Iris pigment epithelial cell (primary cell): ENCODE results near the gene ZNF496.
"Not testable (repeated sequence)": the region's sequence is repeated elsewhere in the genome, so short reads cannot be mapped to it uniquely, and the experiment has no call there.

Source experiments
- DNase-seq: peaks from one replicate; pipeline ENCODE4 v3.0.0-alpha.2; 2011; ENCODE audit warnings: low read depth

ZNF496 gene

DNA sequence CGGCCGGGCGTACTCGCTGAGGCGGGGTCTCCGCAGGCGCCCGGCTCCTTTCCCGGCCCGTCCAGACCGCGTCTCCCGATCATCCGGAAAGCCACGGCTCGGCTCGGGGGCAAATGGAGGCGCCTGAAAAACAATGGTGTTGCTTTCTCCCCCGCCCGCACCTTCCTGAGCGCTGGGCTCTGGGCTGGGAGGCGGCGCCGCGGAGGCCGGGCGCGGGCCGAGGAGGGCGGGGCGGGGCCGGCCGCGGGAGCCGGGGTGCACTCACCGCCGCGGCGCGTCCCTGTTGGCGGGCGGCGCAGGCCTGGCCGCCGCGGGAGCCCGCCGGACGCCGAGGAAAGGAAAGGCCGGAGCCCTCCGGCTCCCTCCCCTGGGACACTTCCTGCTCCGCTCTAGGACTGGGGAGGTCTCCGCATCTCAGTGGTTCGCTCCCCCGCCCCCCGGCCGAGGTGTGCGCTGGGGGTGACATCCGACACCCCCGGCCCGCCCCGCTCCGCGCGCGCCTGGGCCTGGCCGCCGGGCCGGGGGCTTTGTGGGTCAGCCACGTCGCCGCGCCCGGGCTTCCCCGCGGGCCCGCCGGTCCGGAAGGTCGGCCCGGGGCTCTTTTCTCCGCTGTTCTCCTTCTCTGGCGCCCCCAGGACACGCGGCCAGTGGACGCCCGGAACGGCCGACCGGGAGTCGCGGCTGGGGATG, at the start of gene ZNF496:
Gene ZNF496, minus strand, starts transcription at position 343 of the 690 bp plus-strand sequence. CDS start 2,289 bp downstream, outside the sequence.
- peak; percentile 86 for DNase-seq

DNA sequence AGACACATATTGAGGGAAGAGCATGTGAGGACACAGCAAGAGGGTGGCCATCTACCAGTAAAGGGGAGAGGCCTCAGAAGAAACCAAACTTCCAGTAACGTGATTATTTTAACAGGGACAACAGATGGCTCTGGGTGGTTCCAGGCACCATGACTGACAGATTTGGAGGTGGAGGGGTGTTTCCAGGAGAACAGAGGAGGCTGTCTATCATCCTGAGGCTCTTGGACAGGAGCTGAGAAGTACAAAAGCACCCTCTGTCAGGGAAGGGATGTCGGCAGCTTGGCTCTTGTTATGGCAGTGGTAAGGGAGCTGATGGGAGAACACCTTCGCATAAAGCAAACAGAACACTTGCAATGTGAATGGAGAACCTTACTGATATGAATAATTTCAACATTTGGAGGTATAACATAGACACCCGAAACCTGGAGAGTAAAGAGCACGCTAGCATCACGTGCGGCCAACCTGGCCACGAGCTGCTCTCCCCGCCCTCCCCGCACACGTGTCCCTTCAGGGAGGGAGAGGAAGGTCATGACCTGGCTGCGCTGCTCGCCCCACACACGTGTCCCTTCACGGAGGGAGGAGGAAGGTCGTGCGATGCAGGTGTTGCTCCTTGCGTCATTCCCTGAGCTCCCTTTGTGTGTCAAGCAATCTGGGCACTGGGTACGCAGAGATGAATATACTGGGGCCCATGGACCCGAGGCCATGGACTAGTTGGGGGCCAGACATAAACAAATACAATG, 46.8 kb upstream of the ZNF496 start:
- no peak for DNase-seq

DNA sequence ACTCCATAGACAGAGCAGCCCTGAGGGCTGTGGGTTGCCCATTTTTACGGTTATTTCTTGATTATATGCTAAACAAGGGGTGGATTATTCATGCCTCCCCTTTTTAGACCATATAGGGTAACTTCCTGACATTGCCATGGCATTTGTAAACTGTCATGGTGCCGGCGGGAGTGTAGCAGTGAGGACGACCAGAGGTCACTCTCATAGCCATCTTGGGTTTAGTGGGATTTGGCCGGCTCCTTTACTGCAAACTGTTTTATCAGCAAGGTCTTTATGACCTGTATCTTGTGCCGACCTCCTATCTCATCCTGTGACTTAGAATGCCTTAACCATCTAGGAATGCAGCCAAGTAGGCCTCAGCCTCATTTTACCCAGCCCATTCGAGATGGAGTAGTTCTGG, 46.0 kb upstream of the ZNF496 start:
- not testable (repeated sequence) for DNase-seq

DNA sequence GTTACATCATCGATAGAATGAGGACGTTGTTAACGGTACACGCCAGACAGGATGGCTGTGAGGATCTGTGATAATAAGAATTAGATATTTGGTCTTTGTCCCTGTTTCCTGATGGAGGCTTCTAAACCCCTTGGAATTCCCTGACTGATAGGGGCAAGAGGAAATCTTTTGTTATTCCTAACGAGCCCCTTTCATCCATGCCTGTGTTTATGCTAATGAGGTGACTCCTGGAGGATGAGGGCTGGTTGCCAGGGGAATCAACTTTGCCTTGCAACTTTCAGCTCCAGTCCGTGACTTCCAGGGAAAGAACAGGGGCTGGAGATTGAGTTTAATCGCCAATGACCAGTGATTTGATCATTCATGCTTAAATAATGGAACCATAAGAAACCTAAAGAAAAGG, 45.0 kb upstream of the ZNF496 start:
- no peak for DNase-seq

DNA sequence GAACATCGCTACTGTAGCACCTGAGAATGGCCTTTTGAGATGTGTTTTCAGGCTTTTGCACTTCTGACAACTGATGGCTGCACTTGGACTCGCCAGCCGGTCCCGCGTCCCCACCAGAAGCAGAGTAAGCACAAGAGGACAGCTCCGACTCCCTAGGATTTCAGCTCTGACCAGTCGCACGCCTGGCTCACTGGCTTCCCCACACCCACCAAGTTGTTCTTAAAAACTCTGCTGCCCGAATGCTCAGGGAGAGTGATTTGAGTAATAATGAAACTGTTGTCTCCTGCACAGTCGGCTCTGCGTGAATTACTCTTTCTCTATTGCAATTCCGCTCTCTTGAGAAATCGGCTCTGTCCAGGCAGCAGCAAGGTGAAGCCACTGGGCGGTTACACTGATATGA, 44.1 kb upstream of the ZNF496 start:
- DNase-seq = no peak

DNA sequence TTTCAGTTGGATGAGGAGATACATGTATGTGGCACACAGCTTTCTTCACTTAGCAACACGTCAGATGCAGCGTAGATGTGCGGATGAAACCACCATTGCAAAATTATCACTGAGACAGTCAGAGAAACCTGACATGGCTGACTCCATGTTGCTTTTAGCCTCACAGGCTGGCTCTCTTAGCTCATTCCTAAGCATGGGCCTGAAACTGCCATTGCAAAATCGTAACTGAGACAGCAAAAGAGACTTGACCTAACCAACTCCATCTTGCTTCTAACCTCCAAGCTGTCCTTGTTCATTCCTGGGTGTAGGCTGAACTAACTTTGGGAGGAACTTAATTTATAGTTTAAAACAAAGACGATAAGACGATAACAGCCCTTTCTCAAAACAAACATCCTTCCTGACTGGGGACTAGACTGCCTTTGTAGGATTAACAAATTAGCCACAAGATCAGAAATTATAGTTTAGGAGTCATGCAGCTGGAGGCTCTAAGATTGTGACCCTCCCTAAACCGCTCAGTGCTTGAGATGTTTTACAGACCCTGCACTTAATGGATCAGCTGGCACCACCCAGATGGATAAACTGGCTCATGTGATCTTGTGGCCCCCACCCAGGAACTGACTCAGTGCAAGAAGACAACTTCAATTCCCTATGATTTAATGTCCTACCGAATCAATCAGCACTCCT, 43.1 kb upstream of the ZNF496 start:
- DNase-seq = not testable (repeated sequence)

DNA sequence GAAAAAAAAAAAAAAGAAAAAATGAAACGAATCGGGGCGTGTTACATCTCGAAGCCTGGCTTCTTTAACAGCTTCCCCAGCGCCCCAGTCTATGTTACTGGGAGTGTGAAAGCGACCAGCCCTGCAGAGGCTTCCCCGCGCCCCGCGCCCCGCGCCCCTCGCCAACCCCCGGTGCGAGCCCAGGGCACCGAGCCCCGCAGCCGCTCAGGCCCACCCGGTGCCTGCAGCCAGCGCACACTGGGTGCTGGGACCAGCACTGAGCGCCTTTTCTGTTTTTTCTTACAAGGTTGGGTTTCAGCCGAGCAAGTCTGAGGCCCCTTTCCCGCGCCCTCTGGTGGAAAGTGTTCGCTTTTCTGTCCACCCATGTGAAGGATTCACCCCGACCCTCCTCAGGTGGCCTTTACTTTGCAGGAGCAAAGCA, 42.1 kb upstream of the ZNF496 start:
- DNase-seq = peak; percentile 28

DNA sequence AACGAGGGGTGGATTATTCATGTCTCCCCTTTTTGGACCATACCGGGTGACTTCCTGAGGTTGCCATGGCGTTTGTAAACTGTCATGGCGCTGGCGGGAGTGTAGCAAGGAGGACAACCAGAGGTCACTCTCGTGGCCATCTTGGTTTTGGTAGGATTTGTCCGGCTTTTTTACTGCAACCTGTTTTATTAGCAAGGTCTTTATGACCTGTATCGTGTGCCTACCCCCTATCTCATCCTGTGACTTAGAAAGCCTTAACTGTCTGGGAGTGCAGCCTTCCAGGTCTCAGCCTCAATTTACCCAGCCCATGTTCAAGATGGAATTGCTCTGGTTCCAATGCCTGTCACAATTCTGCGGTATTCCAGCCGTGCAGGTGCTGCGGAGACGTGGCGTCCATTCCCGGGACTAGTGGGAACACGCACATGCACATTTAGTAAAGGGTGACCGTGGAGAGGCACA, 40.2 kb upstream of the ZNF496 start:
- DNase-seq = no peak

DNA sequence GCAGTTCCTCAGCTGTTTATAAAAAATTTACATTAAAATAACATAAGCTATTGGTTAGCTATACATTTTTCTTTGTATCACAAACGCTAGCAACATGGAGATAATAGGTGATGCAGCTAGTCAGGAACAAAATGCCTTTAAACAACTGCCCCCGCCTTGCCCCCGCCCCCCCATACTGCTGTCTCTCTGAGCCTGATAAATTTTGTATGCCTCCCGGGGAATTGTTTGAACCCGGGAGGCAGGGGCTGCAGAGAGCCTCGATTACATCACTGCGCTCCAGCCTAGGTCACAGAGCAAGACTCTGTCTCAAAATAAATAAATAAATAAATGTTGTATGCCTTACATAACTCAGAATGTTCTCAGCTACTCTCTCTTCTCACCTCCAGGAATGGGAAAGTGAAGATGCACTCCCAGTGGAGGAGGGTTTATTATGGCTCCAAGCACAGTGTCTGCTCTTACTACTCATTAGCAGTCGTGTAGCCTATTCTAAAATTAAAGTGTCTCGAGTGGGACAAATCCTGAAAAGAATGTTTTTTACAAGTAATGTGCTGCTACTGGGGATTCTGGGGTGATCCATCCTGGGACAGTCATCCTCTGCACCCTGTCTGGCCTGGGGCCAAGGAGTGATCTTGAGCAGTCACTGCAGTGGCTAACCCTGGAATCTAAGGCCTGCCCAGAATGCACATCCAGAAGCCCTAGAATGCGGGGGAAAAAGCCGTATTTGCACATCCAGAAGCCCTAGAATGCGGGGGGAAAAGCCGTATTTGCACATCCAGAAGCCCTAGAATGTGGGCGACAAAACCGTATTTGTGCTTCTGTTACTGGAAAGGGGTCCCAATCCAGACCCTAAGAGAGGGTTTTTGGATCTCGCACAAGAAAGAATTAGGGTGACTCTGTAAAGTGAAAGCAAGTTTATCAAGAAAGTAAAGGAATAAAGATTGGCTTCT, 39.4 kb upstream of the ZNF496 start:
- DNase-seq = peak; percentile 22

DNA sequence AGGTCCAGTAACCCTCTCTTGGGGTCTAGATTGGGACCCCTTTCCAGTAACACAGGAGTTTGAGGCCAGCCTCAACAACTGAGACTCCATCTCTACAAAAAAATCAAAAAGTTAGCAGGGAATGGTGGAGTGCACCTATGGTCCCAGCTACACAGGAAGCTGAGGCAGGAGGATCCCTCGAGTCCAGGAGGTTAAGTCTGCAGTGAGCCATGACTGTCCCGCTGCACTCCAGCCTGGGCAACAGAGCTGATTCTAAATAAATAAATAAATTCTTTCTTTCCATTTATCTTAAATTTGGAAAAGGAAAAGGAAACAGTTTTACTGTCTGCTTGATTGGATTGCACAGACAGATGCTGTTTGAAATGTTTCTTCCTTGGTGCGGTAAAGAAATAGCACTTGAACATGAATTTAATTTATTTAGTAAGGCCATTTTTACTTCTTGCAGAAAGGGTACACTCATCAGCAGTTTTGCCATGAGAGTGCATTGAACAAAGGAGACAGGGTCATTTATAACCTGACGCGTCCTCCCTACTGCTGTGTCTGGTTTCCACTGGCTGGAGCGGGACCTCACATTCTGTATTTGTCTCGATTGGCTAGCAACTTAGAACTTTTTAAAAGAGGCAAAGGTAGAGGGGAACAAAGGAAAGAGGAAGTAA, 37.0 kb upstream of the ZNF496 start:
- DNase-seq = no peak

DNA sequence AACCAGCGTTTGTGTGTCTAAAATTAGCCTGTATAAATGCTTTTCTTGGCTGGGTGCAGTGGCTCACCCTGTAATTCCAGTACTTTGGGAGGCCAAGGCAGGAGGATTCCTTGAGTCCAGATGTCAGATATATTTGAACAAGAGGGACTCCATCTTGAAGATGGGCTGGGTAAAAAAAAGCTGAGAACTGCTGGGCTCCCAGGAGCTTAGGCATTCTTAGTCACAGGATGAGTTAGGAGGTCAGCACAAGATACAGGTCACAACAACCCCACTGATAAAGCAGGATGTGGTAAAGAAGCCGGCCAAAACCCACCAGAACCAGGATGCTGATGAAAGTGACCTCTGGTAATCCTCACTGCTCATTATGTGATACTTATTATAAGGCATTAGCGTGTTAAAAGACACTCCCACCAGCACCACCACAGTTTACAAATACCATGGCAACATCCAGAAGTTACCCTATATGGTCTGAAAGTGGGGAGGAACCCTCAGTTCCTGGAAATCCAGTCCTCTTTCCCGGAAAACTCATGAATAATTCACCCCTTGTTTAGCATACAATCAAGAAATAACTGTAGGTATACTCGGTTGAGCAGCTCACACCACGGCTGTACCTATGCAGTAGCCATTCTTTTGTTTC, 36.2 kb upstream of the ZNF496 start:
- DNase-seq = peak; percentile 53

DNA sequence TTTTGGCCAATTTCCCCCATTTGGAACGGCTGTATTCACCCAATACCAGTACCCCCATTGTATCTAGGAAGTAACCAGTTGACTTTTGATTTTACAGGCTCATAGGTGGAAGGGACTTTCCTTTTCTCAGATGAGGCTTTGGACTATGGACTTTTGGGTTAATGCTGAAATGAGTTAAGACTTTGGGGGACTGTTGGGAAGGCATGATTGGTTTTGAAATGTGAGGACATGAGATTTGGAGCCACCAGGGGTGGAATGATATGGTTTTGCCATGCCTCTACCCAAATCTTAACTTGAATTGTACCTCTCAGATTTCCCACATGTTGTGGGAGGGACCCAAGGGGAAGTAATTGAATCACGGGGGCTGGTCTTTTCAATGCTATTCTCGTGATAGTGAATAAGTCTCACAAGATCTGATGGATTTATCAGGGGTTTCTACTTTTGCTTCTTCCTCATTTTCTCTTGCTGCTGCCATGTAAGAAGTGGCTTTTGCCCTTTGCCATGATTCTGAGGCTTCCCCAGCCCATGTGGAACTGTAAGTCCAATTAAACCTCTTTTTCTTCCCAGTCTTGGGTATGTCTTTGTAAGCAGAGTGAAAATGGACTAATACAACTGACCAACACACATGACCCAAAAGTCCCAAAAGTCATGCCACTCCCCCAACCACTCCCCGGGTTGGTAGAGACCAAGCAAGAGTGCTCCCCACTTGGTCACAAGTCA, 35.4 kb upstream of the ZNF496 start:
- no peak for DNase-seq

DNA sequence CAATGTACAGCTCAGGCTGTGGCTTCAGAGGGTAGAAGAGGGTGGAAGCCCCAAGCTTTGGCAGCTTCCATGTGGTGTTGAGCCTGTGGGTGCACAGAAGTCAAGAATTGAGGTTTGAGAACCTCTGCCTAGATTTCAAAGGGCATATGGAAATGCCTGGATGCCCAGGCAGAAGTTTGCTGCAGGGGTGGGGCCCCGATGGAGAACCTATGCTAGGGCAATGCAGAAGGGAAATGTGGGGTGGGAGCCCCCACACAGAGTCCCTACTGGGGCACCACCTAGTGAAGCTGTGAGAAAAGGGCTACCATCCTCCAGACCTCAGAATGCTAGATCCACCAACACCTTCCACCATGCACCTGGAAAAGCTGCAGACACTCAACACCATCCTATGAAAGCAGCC, 34.7 kb upstream of the ZNF496 start:
- not testable (repeated sequence) for DNase-seq

DNA sequence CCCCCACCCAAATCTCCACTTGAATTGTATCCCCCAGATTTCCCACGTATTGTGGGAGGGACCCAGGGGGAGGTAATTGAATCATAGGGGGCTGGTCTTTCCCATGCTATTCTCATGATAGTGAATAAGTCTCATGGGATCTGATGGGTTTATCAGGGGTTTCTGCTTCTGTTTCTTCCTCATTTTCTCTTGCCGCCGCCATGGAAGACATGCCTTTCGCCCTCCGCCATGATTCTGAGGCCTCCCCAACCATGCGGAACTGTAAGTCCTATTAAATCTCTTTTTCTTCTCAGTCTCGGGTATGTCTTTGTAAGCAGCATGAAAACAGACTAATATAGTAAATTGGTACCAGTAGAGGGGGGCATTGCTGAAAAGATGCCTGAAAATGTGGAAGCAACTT, 33.4 kb upstream of the ZNF496 start:
- DNase-seq = no peak

DNA sequence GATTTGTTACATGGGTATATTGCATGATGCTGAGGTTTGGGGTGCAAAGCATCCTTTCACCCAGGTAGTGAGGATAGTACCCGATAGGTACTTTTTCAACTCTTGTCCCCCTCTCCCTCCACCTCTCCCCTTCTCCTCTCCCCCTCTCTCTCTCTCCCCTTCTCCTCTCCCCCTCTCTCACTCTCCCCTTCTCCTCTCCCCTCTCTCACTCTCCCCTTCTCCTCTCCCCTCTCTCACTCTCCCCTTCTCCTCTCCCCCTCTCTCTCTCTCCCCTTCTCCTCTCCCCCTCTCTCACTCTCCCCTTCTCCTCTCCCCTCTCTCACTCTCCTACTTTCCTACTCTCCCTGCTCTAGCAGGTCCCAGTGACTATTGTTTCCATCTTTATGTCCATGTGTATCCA, 31.3 kb upstream of the ZNF496 start:
- not testable (repeated sequence) for DNase-seq

DNA sequence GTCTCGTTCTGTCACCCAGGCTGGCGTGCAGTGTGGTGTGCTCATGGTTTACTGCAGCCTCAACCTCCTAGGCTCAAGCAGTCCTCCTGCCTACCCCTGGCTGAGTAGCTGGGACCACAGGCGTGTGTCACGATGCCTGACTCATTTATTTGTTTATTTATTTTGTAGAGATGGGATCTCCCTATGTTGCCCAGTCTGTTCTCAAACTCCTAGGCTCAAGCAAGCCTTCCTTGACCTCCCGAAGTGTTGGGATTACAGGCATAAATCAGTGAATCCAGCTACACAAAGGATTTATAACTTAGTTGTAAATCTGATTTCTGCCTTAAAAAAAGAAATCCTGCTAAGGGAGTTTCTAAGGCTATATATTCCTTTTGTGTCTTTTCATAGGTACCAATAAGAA, 30.5 kb upstream of the ZNF496 start:
- no peak for DNase-seq

DNA sequence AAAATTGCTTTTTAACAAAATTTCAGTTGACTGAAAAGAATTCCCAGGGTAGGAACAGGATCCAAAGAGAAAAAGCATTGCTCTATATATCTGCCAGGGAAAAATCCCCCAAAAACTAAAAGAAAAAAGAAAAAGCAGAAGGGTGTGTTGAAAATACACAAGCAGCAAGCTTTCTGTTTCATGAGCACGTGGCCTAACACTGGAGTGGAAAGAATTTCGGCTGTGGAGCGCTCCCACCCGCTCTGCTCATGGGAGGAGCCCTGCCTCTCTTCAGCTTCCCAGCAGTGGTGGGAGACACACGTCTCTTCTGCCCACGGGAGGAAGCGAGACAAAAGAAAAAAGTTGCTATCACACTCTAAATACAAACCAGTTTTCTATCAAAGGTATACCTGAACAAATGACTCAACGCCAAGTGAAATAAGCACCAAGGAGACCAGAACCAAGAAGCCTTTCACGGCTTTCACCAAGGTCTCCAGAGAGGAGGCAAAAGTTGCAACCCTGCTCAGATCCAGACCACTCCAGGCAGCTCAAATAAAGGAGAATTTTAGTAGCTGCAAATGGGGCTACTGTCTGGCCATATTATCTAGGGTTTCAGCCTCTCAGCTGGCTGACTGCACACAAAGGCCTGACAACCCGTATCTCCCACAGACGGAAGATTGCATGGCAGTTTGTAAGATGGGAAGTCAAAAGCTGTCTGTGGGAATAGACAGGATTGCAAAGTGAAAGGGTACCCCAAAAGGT, 29.5 kb upstream of the ZNF496 start:
- peak; percentile 46 for DNase-seq

DNA sequence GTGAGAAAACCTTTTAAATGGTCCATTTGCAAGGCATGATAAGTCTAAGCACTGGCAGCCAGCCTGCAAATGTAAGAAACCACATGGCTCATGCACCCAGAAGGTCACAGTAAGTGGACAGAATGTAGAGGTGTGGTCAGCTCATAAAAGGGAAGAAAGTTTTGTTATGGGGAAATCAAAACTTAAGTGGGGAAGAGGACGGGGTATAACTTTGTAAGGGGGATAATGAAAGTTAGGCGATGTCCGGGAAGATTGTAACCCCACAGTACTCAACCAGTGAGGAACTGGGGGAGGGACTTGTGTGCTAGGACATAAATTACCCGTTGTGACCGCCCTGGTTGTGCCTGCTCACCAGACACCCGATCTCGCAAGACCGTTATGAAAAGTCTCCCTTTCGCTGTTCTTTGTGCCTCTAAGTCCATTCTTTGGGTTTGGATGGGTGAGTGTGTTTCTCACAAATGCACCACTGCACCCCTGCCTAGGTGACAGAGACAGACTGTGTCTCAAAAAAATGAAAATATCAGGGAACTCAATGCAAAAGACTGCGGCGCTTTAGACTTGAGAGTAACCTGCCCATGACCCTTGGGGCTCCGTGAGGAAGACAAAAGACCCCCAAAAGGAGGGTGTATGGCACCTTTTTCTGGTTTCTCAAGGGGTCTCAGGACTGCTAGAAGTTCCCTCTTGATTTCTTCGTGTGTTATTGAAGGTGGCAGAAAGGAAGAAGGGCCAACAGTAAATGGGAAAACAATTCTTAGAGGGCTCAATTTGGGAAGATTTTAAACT, 28.6 kb upstream of the ZNF496 start:
- no peak for DNase-seq

DNA sequence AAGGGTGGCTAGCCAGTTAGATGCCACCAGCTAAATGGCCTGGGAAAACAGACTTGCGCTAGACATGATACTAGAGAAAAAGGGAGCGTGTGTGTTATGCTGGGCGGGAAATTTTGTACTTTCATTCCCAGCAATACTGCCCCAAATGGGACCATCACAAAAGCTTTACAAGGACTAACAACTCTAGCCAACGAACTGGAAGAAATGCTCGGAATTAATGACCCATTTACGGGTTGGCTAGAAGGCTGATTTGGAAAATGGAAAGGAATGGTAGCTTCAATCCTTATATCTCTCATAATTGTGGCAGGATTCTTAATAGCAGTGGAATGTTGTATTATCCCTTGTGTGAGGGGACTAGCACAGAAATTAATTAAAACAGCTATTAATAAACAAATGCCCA, 27.9 kb upstream of the ZNF496 start:
- no peak for DNase-seq
